Endothelial cell of umbilical vein (primary cell): Measurements from ENCODE around the gene GRID1. TPM values are rescaled to one million over a fixed set of nuclear protein-coding genes. Genes with fewer than 3 reads are reported as not detected.

Experiments used
- BruUV-seq: library from RNA; stranded (reverse); fragments of 400-500 nt; replicated peaks from 2 replicates; lab custom pipeline; 2021; lab: Mats Ljungman, UMichigan
- CTCF ChIA-PET: fragments of 300-600, 350-600 bp; sonication (Branson Sonifier 250); formaldehyde crosslinking; loops from one replicate; lab custom pipeline; 2021; ENCODE audit warnings: antibody characterized with exemption, inconsistent platforms; lab: Charles Lee
- POLR2A ChIA-PET: fragments of 300-600, 350-600 bp; sonication (Branson Sonifier 250); formaldehyde crosslinking; loops from one replicate; lab custom pipeline; 2021; ENCODE audit warnings: antibody characterized with exemption, inconsistent platforms; lab: Charles Lee
- DNase-seq: peaks from one replicate; pipeline ENCODE4 v3.0.0-alpha.2; 2011; ENCODE audit warnings: low read depth, low spot score
- FAIRE-seq: peaks from 2 replicates; lab custom pipeline; 2011; peaks lifted over from hg19 to GRCh38; lab: Jason Lieb, UNC
- H2AFZ ChIP-seq: 2 replicates; pipeline ENCODE4 v1.6.0; 2012; ENCODE audit warnings: low read depth, low read length, control low read depth, inconsistent platforms
- H3K27ac ChIP-seq: 2 replicates; pipeline ENCODE4 v1.5.1; 2011; ENCODE audit warnings: low read depth, mild to moderate bottlenecking, control low read depth, low read length, moderate library complexity; ENCODE audit not compliant: insufficient read depth
- H3K27me3 ChIP-seq, 2 experiments: 2 replicates each; pipeline versions ENCODE4 v1.6.0 to v1.6.1; 2011; ENCODE audit warnings: low read length in 2 of 2, mixed read lengths in 1 of 2; ENCODE audit not compliant: control insufficient read depth in 2 of 2, insufficient read depth in 2 of 2
- H3K36me3 ChIP-seq, 2 experiments: 2 replicates in 1 of 2; 3 replicates in 1 of 2; pipeline ENCODE4 v1.5.1; 2011; ENCODE audit warnings: low read length in 2 of 2, mild to moderate bottlenecking in 1 of 2, moderate library complexity in 1 of 2; ENCODE audit not compliant: control insufficient read depth in 2 of 2, insufficient read depth in 2 of 2; ENCODE audit errors: extremely low read depth in 1 of 2
- H3K4me1 ChIP-seq: 3 replicates; pipeline ENCODE4 v1.5.1; 2011; ENCODE audit warnings: mild to moderate bottlenecking, low read length; ENCODE audit not compliant: control insufficient read depth, insufficient read depth; ENCODE audit errors: extremely low read depth
- H3K4me2 ChIP-seq: 2 replicates; pipeline ENCODE4 v1.6.1; 2011; ENCODE audit warnings: low read length, control low read depth, mixed read lengths; ENCODE audit not compliant: insufficient read depth
- H3K4me3 ChIP-seq, 3 experiments: fragments of 200-600 bp in 1 of 3; sonication (generic), shearing (Covaris generic) in 1 of 3; replicated peaks in 1 of 3; 2 replicates each; pipeline ENCODE4 v1.5.1; 2011 to 2016; ENCODE audit warnings: control low read depth in 3 of 3, low read length in 3 of 3, mild to moderate bottlenecking in 2 of 3, inconsistent platforms in 1 of 3, low read depth in 1 of 3, moderate library complexity in 1 of 3; ENCODE audit not compliant: insufficient read depth in 1 of 3
- H3K79me2 ChIP-seq: 2 replicates; pipeline ENCODE4 v1.6.0; 2012; ENCODE audit warnings: low read length, inconsistent platforms; ENCODE audit not compliant: control insufficient read depth, insufficient read depth
- H3K9ac ChIP-seq: replicated peaks from 2 replicates; pipeline ENCODE3; 2011; ENCODE audit warnings: low read length, control low read depth; ENCODE audit not compliant: insufficient read depth; ENCODE audit errors: extremely low read depth
- H3K9me1 ChIP-seq: replicated peaks from 3 replicates; pipeline ENCODE4 v1.6.0; 2011; ENCODE audit warnings: mild to moderate bottlenecking, low read length; ENCODE audit not compliant: control insufficient read depth, insufficient read depth; ENCODE audit errors: extremely low read depth
- H3K9me3 ChIP-seq: replicated peaks from 2 replicates; pipeline ENCODE4 v1.5.1; 2012; ENCODE audit warnings: low read length, inconsistent platforms; ENCODE audit not compliant: control insufficient read depth, insufficient read depth
- H4K20me1 ChIP-seq: replicated peaks from 2 replicates; pipeline ENCODE3; 2011; ENCODE audit warnings: mild to moderate bottlenecking, low read length; ENCODE audit not compliant: control insufficient read depth, insufficient read depth; ENCODE audit errors: extremely low read depth
- EZH2 ChIP-seq: IDR thresholded peaks from 2 replicates; pipeline ENCODE4 v1.6.1; 2012; ENCODE audit warnings: borderline replicate concordance, low read depth, mild to moderate bottlenecking, moderate library complexity, low read length, inconsistent platforms; ENCODE audit not compliant: severe bottlenecking
- FOS ChIP-seq: IDR thresholded peaks from 2 replicates; pipeline ENCODE4 v1.6.1; 2011; ENCODE audit warnings: mild to moderate bottlenecking, low read length, moderate library complexity, borderline replicate concordance; ENCODE audit not compliant: insufficient read depth
- GATA2 ChIP-seq: IDR thresholded peaks from 2 replicates; pipeline ENCODE4 v1.7.0; 2011; ENCODE audit warnings: low read depth, mild to moderate bottlenecking, moderate library complexity, mixed read lengths, low read length; ENCODE audit not compliant: insufficient read length, insufficient read depth
- JUN ChIP-seq: IDR thresholded peaks from 2 replicates; pipeline ENCODE4 v1.6.1; 2011; ENCODE audit warnings: borderline replicate concordance, low read depth; ENCODE audit not compliant: insufficient read length, insufficient read depth
- MYC ChIP-seq: IDR thresholded peaks from one replicate; pipeline ENCODE4 v1.6.1; 2011; ENCODE audit warnings: mild to moderate bottlenecking, low read depth, low read length
- POLR2A ChIP-seq: IDR thresholded peaks from 2 replicates; pipeline ENCODE4 v1.6.1; 2012; ENCODE audit warnings: low read depth, mild to moderate bottlenecking, control low read depth, low read length
- POLR2AphosphoS5 ChIP-seq: IDR thresholded peaks from 2 replicates; pipeline ENCODE4 v1.6.1; 2012; ENCODE audit warnings: low read depth, mild to moderate bottlenecking, control low read depth, low read length, moderate library complexity; ENCODE audit not compliant: insufficient read depth
- dilution Hi-C: fragments of 300-500 bp; cut with MboI; formaldehyde crosslinking; loops from one replicate; pipeline ENCODE4 v1.15.0; 2019; ENCODE audit warnings: low sequenced_read_pairs; ENCODE audit not compliant: extremely low pct_ligation_motif_present
- intact Hi-C: fragments of 100-400 bp; cut with micrococcal nuclease; formaldehyde crosslinking; loops from one replicate; pipeline ENCODE4 v1.10.0; 2022
- polyA plus RNA-seq, 4 experiments: library from polyadenylated mRNA; depleted of rRNA in 3 of 4; stranded (reverse) in 3 of 4; unstranded in 1 of 4; fragments of >200 nt; gene quantifications; 2 replicates each; pipeline versions ENCODE4 v1.2.1 to v1.2.3, GENCODE V29; 2011 to 2012; ENCODE audit warnings: missing spikeins in 1 of 4
- total RNA-seq: library from RNA; stranded (reverse); gene quantifications from 2 replicates; pipeline ENCODE4 v1.2.3, GENCODE V29; 2021
- TF ChIP-seq, protein P1 (sequence below), 2 donors: IDR thresholded peaks; 1 replicate in 1 of 2; 2 replicates in 1 of 2; pipeline ENCODE4 v1.5.1; 2011; ENCODE audit warnings: low read length in 2 of 2, mild to moderate bottlenecking in 2 of 2, moderate library complexity in 2 of 2, control low read depth in 1 of 2, inconsistent platforms in 1 of 2, low read depth in 1 of 2; ENCODE audit not compliant: insufficient read depth in 1 of 2; ENCODE audit errors: extremely low read depth in 1 of 2
- TF ChIP-seq, protein P2 (sequence below): IDR thresholded peaks from 2 replicates; pipeline ENCODE4 v1.6.1; 2011; ENCODE audit not compliant: insufficient read depth, insufficient read length

Gene GRID1
- total and polyA plus RNA-seq, 2 donors (not counting 3 experiments of a cell fraction or from before 2014, with no cell fraction given) = not detected

DNA sequence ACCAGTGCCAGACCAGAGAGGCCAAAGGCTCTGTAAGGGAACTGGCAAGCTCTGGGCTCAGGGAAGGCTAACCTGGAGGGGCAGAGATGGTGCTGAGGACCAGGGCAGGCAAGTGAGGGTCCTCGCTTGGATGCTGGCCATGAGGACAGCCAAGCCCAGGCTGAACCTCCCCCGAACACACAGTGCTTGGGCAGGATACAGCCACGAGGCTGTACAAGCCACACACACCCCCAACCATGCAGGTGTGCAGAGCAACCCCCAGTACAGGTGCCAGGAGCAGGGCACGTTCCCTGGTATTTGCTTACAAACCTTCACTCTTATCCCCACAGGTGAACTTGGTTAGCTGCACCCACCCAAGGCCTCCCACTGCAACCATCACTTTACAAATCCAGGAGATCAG is 185.7 kb downstream of the GRID1 start:
- Histone ChIP-seq H3K9me1 (no peaks in the 10 kb centered on the region), H3K4me3 (no peak overlapping the region), H3K9ac (no peak overlapping the region), H3K27ac (no peak overlapping the region), H2AFZ (no peak overlapping the region), H3K9me3 (no peaks in the 10 kb centered on the region), H3K27me3 (no peaks in the 10 kb centered on the region), H4K20me1 (no peaks in the 10 kb centered on the region), H3K36me3 (no peaks in the 10 kb centered on the region), H3K4me1 (no peaks in the 10 kb centered on the region), H3K79me2 (no peaks in the 10 kb centered on the region), H3K4me2 (no peak overlapping the region)
- dilution Hi-C loops = no loop called here
- CTCF ChIA-PET = no interaction called here
- TF ChIP-seq GATA2 = no peak
- no peak for TF ChIP-seq JUN
- TF ChIP-seq POLR2A = no peak
- TF ChIP-seq, protein P1, sequence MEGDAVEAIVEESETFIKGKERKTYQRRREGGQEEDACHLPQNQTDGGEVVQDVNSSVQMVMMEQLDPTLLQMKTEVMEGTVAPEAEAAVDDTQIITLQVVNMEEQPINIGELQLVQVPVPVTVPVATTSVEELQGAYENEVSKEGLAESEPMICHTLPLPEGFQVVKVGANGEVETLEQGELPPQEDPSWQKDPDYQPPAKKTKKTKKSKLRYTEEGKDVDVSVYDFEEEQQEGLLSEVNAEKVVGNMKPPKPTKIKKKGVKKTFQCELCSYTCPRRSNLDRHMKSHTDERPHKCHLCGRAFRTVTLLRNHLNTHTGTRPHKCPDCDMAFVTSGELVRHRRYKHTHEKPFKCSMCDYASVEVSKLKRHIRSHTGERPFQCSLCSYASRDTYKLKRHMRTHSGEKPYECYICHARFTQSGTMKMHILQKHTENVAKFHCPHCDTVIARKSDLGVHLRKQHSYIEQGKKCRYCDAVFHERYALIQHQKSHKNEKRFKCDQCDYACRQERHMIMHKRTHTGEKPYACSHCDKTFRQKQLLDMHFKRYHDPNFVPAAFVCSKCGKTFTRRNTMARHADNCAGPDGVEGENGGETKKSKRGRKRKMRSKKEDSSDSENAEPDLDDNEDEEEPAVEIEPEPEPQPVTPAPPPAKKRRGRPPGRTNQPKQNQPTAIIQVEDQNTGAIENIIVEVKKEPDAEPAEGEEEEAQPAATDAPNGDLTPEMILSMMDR (IDR thresholded peaks at IDR 0.05; ENCODE audit: extremely low read depth in 1 of 2, insufficient read depth in 1 of 2, low read depth in 1 of 2, low read length in 2 of 2) = no peak
- no peak for TF ChIP-seq EZH2
- TF ChIP-seq MYC = no peak
- TF ChIP-seq POLR2AphosphoS5 = no peak
- no peak for TF ChIP-seq FOS
- TF ChIP-seq, protein P2, sequence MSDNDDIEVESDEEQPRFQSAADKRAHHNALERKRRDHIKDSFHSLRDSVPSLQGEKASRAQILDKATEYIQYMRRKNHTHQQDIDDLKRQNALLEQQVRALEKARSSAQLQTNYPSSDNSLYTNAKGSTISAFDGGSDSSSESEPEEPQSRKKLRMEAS = no peak
- no TSS peak for BruUV-seq
- DNase-seq (no peak), FAIRE-seq (no peak)
- POLR2A ChIA-PET = no interaction called here
- intact Hi-C loops = no loop called here
